IMR-90 (cell line): ENCODE measurements around the gene FLT4. TPM values are rescaled to one million over a fixed set of nuclear protein-coding genes. Genes with fewer than 3 reads are reported as not detected.

Source experiments
- ATAC-seq: fragments of 200-7000 bp; cut with Tn5 transposase; 2 replicates; pipeline ENCODE4 v1.9.1; 2020; ENCODE audit warnings: low read depth, mild to moderate bottlenecking, moderate library complexity
- BruUV-seq: library from RNA; stranded (reverse); fragments of 400-500 nt; replicated peaks from 2 replicates; lab custom pipeline; 2021; lab: Mats Ljungman, UMichigan
- CTCF ChIA-PET: fragments of 300-600 bp; formaldehyde crosslinking; extraction: SDS; loops from one replicate; lab custom pipeline; 2021; ENCODE audit warnings: antibody characterized with exemption; lab: Yijun Ruan, JAX
- POLR2A ChIA-PET: fragments of 300-600 bp; sonication (Branson Sonifier 250); formaldehyde crosslinking; loops from one replicate; lab custom pipeline; 2022; ENCODE audit warnings: antibody characterized with exemption; ENCODE audit not compliant: unreplicated experiment; lab: Charles Lee
- DNase-seq: peaks from one replicate; pipeline ENCODE4 v3.0.0; 2013
- H2AFZ ChIP-seq: replicated peaks from 2 replicates; pipeline ENCODE3; 2013; ENCODE audit warnings: low read length, mild to moderate bottlenecking; ENCODE audit not compliant: poor library complexity
- H2AK5ac ChIP-seq: 2 replicates; pipeline ENCODE4 v1.6.1; 2013; ENCODE audit warnings: low read depth, low read length, inconsistent platforms
- H2AK9ac ChIP-seq: replicated peaks from 2 replicates; pipeline ENCODE3; 2013; ENCODE audit warnings: mild to moderate bottlenecking, low read depth, low read length, moderate library complexity; ENCODE audit not compliant: poor library complexity
- H2BK120ac ChIP-seq: 2 replicates; pipeline ENCODE4 v1.6.1; 2013; ENCODE audit warnings: low read depth, low read length, inconsistent platforms
- H2BK15ac ChIP-seq: 3 replicates; pipeline ENCODE4 v1.6.1; 2013; ENCODE audit warnings: low read depth, low read length, inconsistent platforms
- H2BK20ac ChIP-seq: 2 replicates; pipeline ENCODE4 v1.6.1; 2013; ENCODE audit warnings: low read depth, mild to moderate bottlenecking, inconsistent platforms, low read length, moderate library complexity
- H2BK5ac ChIP-seq: 2 replicates; pipeline ENCODE4 v1.6.1; 2013; ENCODE audit warnings: mild to moderate bottlenecking, low read depth, low read length, inconsistent platforms; ENCODE audit not compliant: poor library complexity, severe bottlenecking
- H3K14ac ChIP-seq: replicated peaks from 2 replicates; pipeline ENCODE4 v1.6.1; 2013; ENCODE audit warnings: low read depth, low read length, inconsistent platforms
- H3K18ac ChIP-seq: 2 replicates; pipeline ENCODE4 v1.6.1; 2013; ENCODE audit warnings: low read depth, low read length, control low read depth
- H3K23ac ChIP-seq: 2 replicates; pipeline ENCODE4 v1.6.1; 2013; ENCODE audit warnings: low read depth, low read length, inconsistent platforms
- H3K27ac ChIP-seq: 2 replicates; pipeline ENCODE4 v1.5.1; 2013; ENCODE audit warnings: mild to moderate bottlenecking, control low read depth, low read length; ENCODE audit not compliant: insufficient read depth
- H3K27me3 ChIP-seq: 2 replicates; pipeline ENCODE4 v1.6.1; 2013; ENCODE audit warnings: low read length; ENCODE audit not compliant: control insufficient read depth, insufficient read depth
- H3K36me3 ChIP-seq: 2 replicates; pipeline ENCODE4 v1.6.1; 2013; ENCODE audit warnings: low read length, mixed read lengths; ENCODE audit not compliant: control insufficient read depth, insufficient read depth
- H3K4ac ChIP-seq: 2 replicates; pipeline ENCODE4 v1.6.1; 2013; ENCODE audit warnings: low read depth, low read length, inconsistent platforms
- H3K4me1 ChIP-seq: 2 replicates; pipeline ENCODE4 v1.6.1; 2013; ENCODE audit warnings: low read length, mixed read lengths; ENCODE audit not compliant: control insufficient read depth, insufficient read depth
- H3K4me2 ChIP-seq: 2 replicates; pipeline ENCODE4 v1.6.1; 2013; ENCODE audit warnings: low read depth, mild to moderate bottlenecking, control low read depth, low read length, moderate library complexity
- H3K4me3 ChIP-seq: 2 replicates; pipeline ENCODE4 v1.5.1; 2013; ENCODE audit warnings: low read depth, mild to moderate bottlenecking, control low read depth, low read length, moderate library complexity; ENCODE audit not compliant: insufficient read depth
- H3K56ac ChIP-seq: 2 replicates; pipeline ENCODE4 v1.6.1; 2013; ENCODE audit warnings: low read length, inconsistent platforms; ENCODE audit not compliant: insufficient read depth; ENCODE audit errors: extremely low read depth
- H3K79me1 ChIP-seq, 2 experiments: 2 replicates each; pipeline ENCODE4 v1.6.1; 2013; ENCODE audit warnings: low read length in 2 of 2, inconsistent platforms in 1 of 2, low read depth in 1 of 2
- H3K9ac ChIP-seq: 2 replicates; pipeline ENCODE4 v1.6.1; 2013; ENCODE audit warnings: low read depth, low read length, control low read depth
- H3K9me1 ChIP-seq: 2 replicates; pipeline ENCODE4 v1.6.1; 2013; ENCODE audit warnings: low read length, inconsistent platforms; ENCODE audit not compliant: insufficient read depth
- H3K9me3 ChIP-seq: 2 replicates; pipeline ENCODE4 v1.6.1; 2013; ENCODE audit warnings: low read length; ENCODE audit not compliant: control insufficient read depth, insufficient read depth
- H4K20me1 ChIP-seq: 2 replicates; pipeline ENCODE4 v1.6.1; 2013; ENCODE audit warnings: low read length, inconsistent platforms; ENCODE audit not compliant: insufficient read depth
- H4K5ac ChIP-seq: 2 replicates; pipeline ENCODE4 v1.6.1; 2013; ENCODE audit warnings: mild to moderate bottlenecking, low read depth, low read length, control low read depth
- H4K8ac ChIP-seq, 2 experiments: 2 replicates each; pipeline ENCODE4 v1.6.1; 2013; ENCODE audit warnings: low read depth in 2 of 2, low read length in 2 of 2, control low read depth in 1 of 2, inconsistent platforms in 1 of 2
- H4K91ac ChIP-seq: 2 replicates; pipeline ENCODE4 v1.6.1; 2013; ENCODE audit warnings: low read depth, low read length, inconsistent platforms; ENCODE audit not compliant: insufficient read depth
- CEBPB ChIP-seq: IDR thresholded peaks from 2 replicates; pipeline ENCODE4 v1.6.1; 2012; ENCODE audit warnings: low read depth, low read length, improper control_type of control experiment
- CHD1 ChIP-seq: IDR thresholded peaks from 2 replicates; pipeline ENCODE4 v1.6.1; 2012; ENCODE audit warnings: low read depth, low read length, improper control_type of control experiment
- CTCF ChIP-seq: conservative IDR thresholded peaks from 2 replicates; pipeline ENCODE4 v1.5.1; 2012; ENCODE audit warnings: mild to moderate bottlenecking, low read depth, low read length, improper control_type of control experiment
- ELK1 ChIP-seq: fragments of 150-350 bp; IDR thresholded peaks from 2 replicates; pipeline ENCODE4 v1.6.1; 2016; ENCODE audit warnings: low read depth, mild to moderate bottlenecking, low read length, moderate library complexity, borderline replicate concordance
- FOS ChIP-seq: fragments of 150-350 bp; IDR thresholded peaks from 2 replicates; pipeline ENCODE4 v1.6.1; 2016; ENCODE audit warnings: low read depth, low read length
- MAFK ChIP-seq: IDR thresholded peaks from 2 replicates; pipeline ENCODE4 v1.6.1; 2012; ENCODE audit warnings: low read depth, low read length, improper control_type of control experiment
- MAZ ChIP-seq: IDR thresholded peaks from 2 replicates; pipeline ENCODE4 v1.6.1; 2012; ENCODE audit warnings: low read depth, mild to moderate bottlenecking, low read length, improper control_type of control experiment, moderate library complexity, borderline replicate concordance
- MXI1 ChIP-seq: IDR thresholded peaks from 2 replicates; pipeline ENCODE4 v1.6.1; 2012; ENCODE audit warnings: low read depth, mild to moderate bottlenecking, low read length, moderate library complexity, borderline replicate concordance
- NFE2L2 ChIP-seq: fragments of 150-350 bp; IDR thresholded peaks from 2 replicates; pipeline ENCODE4 v1.6.1; 2016; ENCODE audit warnings: low read depth, mild to moderate bottlenecking, low read length
- POLR2A ChIP-seq: IDR thresholded peaks from 2 replicates; pipeline ENCODE4 v1.6.1; 2012; ENCODE audit warnings: mild to moderate bottlenecking, low read depth, low read length
- RAD21 ChIP-seq: IDR thresholded peaks from 2 replicates; pipeline ENCODE4 v1.6.1; 2012; ENCODE audit warnings: low read length, improper control_type of control experiment
- RCOR1 ChIP-seq: IDR thresholded peaks from 2 replicates; pipeline ENCODE4 v1.6.1; 2012; ENCODE audit warnings: mild to moderate bottlenecking, low read length, improper control_type of control experiment; ENCODE audit not compliant: insufficient replicate concordance
- RFX5 ChIP-seq: IDR thresholded peaks from 2 replicates; pipeline ENCODE4 v1.8.0; 2012; ENCODE audit warnings: low read depth, mild to moderate bottlenecking, low read length, moderate library complexity
- SMC3 ChIP-seq: fragments of 150-350 bp; IDR thresholded peaks from 2 replicates; pipeline ENCODE4 v1.6.1; 2016; ENCODE audit warnings: low read depth, mild to moderate bottlenecking, antibody characterized with exemption, low read length, moderate library complexity
- WGBS, 2 experiments: methylation state at CpG; one replicate each; pipeline versions ENCODE4 v1.1.5 to v1.1.7; 2013; ENCODE audit warnings: missing lambda C conversion rate in 2 of 2; ENCODE audit not compliant: insufficient read length in 1 of 2; ENCODE audit errors: extremely low coverage in 2 of 2; 5-methylcytosine and 5-hydroxymethylcytosine counted together
- dilution Hi-C: fragments of 300-500 bp; cut with HindIII; formaldehyde crosslinking; loops from one replicate; pipeline ENCODE4 v1.14.3; 2018; ENCODE audit warnings: low sequenced_read_pairs; ENCODE audit not compliant: unreplicated experiment
- in situ Hi-C: fragments of 300-500 bp; cut with MboI; formaldehyde crosslinking; loops from 3 replicates; pipeline ENCODE4 v1.14.3; 2019; ENCODE audit warnings: low sequenced_read_pairs, inconsistent platforms, mixed read lengths
- intact Hi-C: fragments of 100-400 bp; cut with micrococcal nuclease; formaldehyde crosslinking; loops from 2 replicates; pipeline ENCODE4 v1.10.0; 2022
- polyA plus RNA-seq, 3 experiments: library from polyadenylated mRNA; depleted of rRNA; stranded (reverse); fragments of >200 nt; gene quantifications; 2 replicates each; pipeline ENCODE4 v1.2.3, GENCODE V29; 2012; ENCODE audit warnings: low replicate concordance in 1 of 3
- total RNA-seq: library from RNA; depleted of rRNA; stranded (reverse); fragments of >200 nt; gene quantifications from 2 replicates; pipeline ENCODE4 v1.2.3, GENCODE V29; 2012

Gene FLT4
- total and polyA plus RNA-seq, 2 of the 4 experiments (the other 2 are of a cell fraction): under 0.01 to 0.07 TPM

GRCh38 chr5:180669661-180670060, 20.3 kb upstream of the FLT4 start (continued):
- no peak for TF ChIP-seq FOS

GRCh38 chr5:180668835-180669596, 19.6 kb upstream of the FLT4 start:
- Histone ChIP-seq H3K56ac (no peak overlapping the region), H2AK9ac (no peak overlapping the region), H3K4me3 (no peak overlapping the region), H4K5ac (no peak overlapping the region), H3K18ac (no peak overlapping the region), H2BK20ac (no peak overlapping the region), H4K20me1 (no peaks in the 10 kb centered on the region), H3K9me1 (no peaks in the 10 kb centered on the region), H3K79me1 (no peaks in the 10 kb centered on the region), H2BK120ac (no peak overlapping the region), H3K4ac (no peak overlapping the region), H3K27me3 (peaks cover 13% of the 10 kb centered on the region), H3K23ac (no peak overlapping the region), H2BK5ac (no peak overlapping the region), H2AK5ac (no peak overlapping the region), H3K27ac (no peak overlapping the region), H4K91ac (no peak overlapping the region), H3K4me2 (no peak overlapping the region), H3K9ac (no peak overlapping the region), H3K9me3 (no peaks in the 10 kb centered on the region), H2AFZ (no peak overlapping the region), H3K4me1 (no peaks in the 10 kb centered on the region), H4K8ac (no peak overlapping the region), H2BK15ac (no peak overlapping the region), H3K14ac (no peak overlapping the region), H3K36me3 (no peaks in the 10 kb centered on the region)
- dilution Hi-C loops: no loop called here
- CTCF ChIA-PET: interaction anchor here (0.6 kb wide), 1 partner anchor 527 kb away, joined by 3 read pairs; no protein-coding TSS in a partner anchor
- DNase-seq: no peak
- in situ Hi-C loops: no loop called here
- 53% methylated on average over 6 of the region's 17 CpGs; no CpG with 5 or more reads in 1 of the 2 experiments for WGBS, 2 experiments
- no peak; the same call in 1 of the 2 replicates for ATAC-seq
- POLR2A ChIA-PET: no interaction called here
- intact Hi-C loops: no loop called here
- no TSS peak for BruUV-seq
- TF ChIP-seq FOS (no peak), RFX5 (no peak), ELK1 (no peak), MAFK (no peak), MXI1 (no peak), RCOR1 (no peak), CHD1 (no peak), MAZ (no peak), CTCF (no peak), CEBPB (no peak), POLR2A (no peak), SMC3 (no peak), RAD21 (no peak), NFE2L2 (no peak)
